Stimulated activated CD8-positive, alpha-beta memory T cell treated with anti-CD3 and anti-CD28 coated beads, Interleukin-12 subunit alpha, Interleukin-12 subunit beta, amount 100 ng/mL, for 24 hours (primary cell): ENCODE results near the gene SORBS2.

Experiments used
- DNase-seq: peaks from one replicate; pipeline ENCODE4 v3.0.0-alpha.2; 2020; ENCODE audit errors: extremely low read depth

The SORBS2 gene

GRCh38 chr4:185835336-185835735 lies 23.3 kb upstream of the SORBS2 start:
- no peak for DNase-seq

- no peak for DNase-seq
These were observed 22.8 kb upstream of the SORBS2 start for GRCh38 chr4:185834778-185835177.

DNA sequence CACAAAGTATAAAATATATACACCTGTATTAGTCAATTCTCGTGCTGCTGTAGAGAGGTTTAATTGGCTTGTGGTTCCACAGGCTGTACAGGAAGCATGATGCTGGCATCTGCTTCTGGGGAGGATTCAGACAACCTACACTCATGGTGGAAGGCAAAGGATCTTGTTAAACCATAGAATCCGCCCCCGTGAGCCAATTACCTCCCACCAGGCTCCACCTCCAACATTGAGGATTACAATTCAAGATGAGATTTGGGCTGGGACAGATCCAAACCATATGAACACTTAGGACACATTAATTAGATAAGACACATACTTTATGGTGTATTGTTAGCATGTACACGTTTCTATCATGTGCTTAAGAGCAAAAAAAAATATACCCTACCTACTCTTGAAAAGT lies 22.1 kb upstream of the SORBS2 start:
- no peak for DNase-seq

DNA sequence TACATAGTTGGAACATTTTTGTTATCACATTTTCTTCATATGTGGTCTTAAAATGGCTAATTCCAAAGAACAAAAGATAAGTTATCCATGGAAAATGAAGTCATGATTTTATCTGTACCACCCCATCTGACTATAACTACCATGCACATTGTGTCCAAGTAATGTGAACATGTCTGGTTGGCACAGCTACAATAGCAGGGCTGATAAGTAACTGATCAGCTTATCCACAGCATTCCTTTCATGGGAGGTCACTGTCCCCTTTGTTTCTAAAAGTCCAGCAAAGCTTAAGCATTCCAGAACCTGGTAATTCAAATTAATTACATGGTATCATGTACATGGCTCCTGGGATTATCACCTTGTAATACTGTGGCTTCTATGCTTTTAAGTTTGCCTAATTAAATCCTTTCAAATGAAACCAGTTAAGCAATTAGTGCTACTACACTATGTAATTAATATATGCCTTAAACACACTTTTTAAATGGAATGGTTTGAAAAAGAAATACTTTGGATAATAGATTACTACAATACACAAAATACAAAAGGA lies 21.1 kb upstream of the SORBS2 start:
- DNase-seq = no peak

DNA sequence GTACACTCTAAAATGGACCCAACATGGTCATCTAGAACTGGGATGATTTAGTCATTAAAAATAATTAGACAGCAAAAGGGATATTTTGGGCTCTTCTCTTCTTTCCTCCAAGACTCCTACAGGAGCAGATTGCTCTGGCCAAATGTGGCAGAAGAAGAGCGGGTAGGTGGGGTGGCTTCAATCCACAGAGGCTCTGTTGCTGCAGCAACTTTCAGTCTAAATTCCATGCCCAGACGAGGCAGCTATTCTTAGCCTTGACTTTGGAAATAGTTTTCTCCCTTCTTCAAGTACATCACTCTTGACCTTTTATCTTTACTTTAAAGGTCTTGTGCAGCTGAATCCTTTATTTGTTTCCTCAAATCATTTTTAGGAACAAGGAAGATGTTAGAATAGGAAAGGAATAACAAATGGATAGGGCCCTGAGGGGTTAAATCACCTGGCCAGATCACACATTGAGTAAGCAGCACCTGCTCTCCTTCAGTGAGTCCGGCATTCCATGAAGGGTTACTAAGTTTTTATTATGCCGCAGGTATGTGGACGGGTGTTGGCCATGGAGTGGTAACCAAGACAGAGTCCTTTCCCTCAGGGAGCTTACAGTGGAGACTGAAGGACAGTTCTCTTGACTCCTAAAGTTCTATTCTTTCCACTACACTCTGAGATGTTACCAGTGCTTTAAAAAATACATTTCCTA lies 19.3 kb upstream of the SORBS2 start:
- DNase-seq = no peak

- DNase-seq = no peak
These were observed 18.4 kb upstream of the SORBS2 start for GRCh38 chr4:185830263-185830994.

- DNase-seq = no peak
These were observed 14.4 kb upstream of the SORBS2 start for GRCh38 chr4:185826381-185826780.

DNA sequence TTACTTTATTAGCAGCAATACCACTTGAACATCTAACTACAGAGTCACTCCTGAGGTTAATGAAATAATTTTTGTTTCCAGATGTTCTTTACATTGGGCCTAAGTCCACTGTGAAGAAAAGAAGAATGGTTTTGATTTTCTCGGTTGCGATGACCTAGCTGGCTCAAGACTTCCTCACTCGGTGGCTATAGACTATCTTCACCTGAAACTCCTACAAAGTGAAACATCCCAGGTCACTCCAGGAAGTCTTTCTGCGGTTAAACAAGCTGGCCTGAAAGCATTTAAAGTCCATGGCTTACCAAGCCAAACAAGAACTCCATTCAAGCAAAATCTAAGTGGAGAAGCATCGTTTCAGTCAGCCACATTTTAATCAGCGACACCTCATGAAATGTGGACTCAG lies 13.7 kb upstream of the SORBS2 start:
- DNase-seq = no peak

DNA sequence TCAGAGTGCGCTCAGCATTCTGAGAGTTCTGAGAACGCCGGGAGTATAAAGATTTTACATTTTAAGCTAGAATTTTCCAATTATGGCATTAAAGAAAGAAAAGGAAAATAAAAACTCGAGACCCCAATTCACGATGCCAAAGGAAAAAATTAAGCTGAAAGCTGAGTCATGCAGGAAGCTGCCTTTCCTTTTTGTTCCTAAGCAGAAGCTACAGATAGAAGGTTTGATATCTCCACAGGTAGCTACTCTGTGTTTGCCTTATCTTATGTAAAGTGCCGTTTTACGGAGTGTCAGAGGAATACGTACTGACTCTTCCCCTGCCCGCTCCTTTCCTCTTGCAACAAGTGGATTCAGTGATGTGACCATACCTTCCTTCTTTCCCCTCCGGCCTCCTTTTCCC lies 10.8 kb upstream of the SORBS2 start:
- no peak for DNase-seq

DNA sequence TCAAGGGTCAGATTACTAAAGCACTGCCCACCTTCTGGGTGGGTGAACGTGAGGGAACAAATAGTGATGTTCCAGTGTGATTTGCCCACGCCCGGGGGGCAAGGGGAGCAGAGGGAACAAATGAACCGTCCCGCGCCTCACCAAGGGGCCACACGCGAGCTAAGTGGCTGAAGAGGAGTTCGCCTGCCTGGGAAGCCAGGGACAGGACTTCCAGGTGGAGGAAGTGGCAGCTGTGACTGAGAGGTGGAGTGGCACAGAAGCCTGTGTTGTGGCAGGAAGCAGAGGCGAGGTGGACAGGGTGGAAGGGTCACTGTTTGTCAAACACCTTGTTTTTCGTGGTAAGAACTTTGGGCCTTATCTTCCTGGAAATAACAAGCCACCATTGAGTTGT lies 9.0 kb upstream of the SORBS2 start:
- DNase-seq = no peak

- DNase-seq = no peak
These were observed 8.4 kb upstream of the SORBS2 start for GRCh38 chr4:185820146-185821028.

GRCh38 chr4:185819144-185819543 lies 7.2 kb upstream of the SORBS2 start:
- no peak for DNase-seq

DNA sequence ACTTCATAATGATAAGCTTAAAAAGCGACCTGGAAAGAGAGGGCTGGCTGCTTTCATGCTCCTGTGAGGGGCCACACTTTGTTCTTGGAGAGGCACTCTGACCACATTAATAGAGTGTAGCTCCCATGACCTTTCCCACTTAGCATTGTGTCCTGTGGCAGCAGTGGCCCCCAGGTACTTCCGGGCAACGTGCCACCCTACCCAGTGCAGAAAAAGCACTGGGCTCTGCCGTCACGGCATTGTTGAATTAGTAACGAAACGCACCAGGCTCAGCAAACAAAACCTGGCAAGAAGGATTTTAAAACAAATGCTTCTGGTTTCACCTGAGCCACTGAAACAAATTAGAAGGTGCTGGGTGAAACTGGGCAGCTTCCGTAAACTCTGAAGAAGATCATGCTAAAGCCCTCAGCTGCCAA lies 5.4 kb upstream of the SORBS2 start:
- no peak for DNase-seq

DNA sequence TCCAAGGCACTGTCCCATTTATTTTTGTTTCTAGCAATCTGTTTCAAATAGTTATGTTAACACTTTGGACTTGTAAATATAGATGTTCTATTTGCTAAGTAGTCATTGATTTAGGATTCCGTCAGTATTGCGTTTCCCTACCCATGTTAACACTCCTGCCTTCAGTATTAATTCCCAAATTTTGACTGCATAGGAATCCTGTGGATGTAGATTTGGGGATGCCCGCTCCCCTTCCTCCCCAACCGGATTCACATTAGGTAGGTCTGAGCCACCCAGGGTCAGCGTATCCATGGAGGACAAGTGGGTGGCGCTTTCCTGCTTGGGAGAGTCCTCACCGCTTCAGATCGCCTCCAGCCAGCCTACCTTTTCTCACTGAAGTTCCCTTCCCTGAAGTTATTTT lies 1.1 kb upstream of the SORBS2 start:
- DNase-seq = no peak

GRCh38 chr4:185810746-185811508 lies 1.1 kb downstream of the SORBS2 start:
- DNase-seq = no peak

GRCh38 chr4:185809533-185810071 lies 2.4 kb downstream of the SORBS2 start:
- DNase-seq = no peak

GRCh38 chr4:185809121-185809520 lies 2.9 kb downstream of the SORBS2 start:
- no peak for DNase-seq

DNA sequence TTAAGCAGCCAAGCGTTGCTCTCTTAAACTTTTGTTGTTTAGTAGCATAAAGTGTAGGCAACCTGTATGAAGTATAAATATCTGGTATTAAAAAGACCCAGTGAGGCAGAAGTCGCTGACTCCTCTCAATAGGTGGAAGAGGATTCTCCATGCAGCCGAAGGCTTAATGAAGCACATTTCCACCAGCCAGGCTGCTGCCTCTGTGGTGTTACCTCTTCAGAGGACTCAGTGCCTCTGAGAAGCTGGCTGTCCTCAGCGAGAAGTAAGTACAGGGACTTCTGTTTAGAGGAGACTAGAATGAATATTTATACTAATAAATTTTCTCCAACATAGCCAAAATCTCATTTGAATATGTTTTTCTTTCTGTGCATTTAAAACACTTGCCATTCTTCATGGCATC lies 6.0 kb downstream of the SORBS2 start:
- DNase-seq = no peak

GRCh38 chr4:185805262-185805802 lies 6.7 kb downstream of the SORBS2 start:
- DNase-seq = no peak

DNA sequence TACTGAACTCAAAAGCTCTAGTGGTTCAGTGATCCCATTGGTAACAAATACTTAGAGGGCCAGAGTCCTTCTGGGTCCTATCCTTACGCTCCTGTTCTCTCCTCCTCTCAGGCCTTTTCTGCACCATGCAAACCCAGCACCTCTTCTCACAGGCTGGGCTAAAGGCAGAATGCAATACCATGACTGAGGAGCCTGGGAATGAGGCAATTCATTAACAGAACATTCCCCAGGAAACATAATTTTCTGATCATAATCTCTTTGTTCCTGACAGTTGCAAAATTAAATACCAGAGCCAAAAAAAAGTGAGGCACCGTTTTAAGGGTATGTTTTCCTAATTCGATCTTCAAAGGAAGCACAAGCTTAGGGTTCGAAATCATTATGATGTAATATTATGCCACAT lies 9.0 kb downstream of the SORBS2 start:
- DNase-seq = no peak

DNA sequence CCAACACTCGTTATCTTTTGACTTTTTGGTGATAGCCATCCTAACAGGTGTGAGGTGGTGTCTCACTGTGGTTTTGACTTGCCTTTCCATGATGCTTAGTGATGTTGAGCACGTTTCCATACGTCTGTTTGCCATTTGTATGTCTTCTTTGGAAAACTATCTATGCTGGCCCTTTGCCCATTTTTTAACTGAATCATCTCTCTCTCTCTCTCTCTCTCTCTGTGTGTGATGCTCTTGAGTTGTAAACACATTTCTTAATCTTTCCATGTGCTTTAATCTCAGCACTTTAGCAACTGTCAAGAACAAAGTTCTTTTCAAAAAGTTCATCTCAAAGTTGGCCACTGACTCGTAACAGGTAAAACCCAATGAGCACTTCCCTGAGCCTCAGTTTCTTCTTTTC lies 10.5 kb downstream of the SORBS2 start:
- no peak for DNase-seq
